ENCODE data around the gene PHACTR3.

The PHACTR3 gene

DNA sequence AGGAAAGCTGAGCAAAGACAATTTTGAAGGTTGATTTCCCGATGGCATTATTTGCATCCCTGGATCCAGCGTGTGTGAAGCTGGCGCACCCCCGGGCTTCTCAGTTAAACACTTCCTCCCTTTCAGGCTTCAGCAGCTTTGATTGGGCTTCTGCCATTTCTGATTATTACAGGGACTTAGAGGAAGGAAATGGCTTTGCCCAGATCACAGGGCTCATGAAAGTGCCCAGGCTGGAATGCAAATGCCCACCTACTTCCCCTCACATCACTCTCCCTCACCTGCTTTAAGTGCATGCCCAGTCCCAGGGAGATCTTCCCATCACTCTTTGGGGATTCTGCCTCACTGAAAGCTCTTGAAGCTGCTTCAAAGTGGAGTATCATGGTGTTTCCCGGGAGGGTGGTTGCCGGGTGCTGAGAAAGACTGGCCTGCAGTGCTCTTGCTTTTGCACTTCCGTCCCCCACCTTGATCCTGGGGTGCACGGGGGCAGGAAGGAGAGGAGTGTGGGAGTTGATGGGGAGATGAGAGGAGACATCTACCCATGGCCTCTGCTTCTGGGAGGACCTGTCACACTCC is 28.3 kb downstream of the PHACTR3 start:
- no peak for DNase-seq (ENCODE audit: low read depth)
- no peak overlapping the region for H3K4me3 ChIP-seq (ENCODE audit: low read depth, low read length)
- TF ChIP-seq, protein P1, sequence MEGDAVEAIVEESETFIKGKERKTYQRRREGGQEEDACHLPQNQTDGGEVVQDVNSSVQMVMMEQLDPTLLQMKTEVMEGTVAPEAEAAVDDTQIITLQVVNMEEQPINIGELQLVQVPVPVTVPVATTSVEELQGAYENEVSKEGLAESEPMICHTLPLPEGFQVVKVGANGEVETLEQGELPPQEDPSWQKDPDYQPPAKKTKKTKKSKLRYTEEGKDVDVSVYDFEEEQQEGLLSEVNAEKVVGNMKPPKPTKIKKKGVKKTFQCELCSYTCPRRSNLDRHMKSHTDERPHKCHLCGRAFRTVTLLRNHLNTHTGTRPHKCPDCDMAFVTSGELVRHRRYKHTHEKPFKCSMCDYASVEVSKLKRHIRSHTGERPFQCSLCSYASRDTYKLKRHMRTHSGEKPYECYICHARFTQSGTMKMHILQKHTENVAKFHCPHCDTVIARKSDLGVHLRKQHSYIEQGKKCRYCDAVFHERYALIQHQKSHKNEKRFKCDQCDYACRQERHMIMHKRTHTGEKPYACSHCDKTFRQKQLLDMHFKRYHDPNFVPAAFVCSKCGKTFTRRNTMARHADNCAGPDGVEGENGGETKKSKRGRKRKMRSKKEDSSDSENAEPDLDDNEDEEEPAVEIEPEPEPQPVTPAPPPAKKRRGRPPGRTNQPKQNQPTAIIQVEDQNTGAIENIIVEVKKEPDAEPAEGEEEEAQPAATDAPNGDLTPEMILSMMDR (IDR thresholded peaks at IDR 0.05; ENCODE audit: insufficient read depth, low read depth, low read length, missing control alignments): no peak

DNA sequence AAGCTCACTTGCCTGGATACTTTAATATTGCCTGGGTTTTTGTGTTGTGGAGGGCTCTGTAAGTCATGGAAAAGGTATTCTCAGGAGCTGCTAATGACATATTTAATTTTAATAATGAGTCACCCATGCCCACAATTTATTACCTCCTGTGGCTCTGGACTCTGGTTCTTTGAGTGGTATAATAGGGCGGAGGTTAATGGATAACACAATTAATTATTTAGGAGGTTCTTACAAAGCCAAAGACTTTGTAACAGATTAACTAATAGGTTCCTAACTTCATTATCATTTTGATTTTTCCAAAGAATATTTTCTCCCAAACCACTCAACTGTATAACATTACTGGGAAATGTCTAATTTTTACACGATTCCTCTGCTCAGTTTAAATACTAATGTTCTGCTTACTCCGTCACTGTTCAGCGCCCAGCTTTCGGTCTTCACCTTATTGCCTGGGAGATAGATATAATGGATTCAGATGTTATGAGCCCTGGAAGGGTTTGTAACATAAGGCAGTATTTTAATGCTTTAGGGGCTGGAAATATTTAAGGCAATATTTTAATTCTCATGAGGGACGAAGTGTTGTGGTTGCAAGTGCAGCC is 29.4 kb downstream of the PHACTR3 start:
- TF ChIP-seq, protein P1 (IDR thresholded peaks at IDR 0.05; ENCODE audit: insufficient read depth, low read depth, low read length, missing control alignments): no peak
- no peak for DNase-seq (ENCODE audit: low read depth)
- H3K4me3 ChIP-seq (ENCODE audit: low read depth, low read length): no peak overlapping the region

DNA sequence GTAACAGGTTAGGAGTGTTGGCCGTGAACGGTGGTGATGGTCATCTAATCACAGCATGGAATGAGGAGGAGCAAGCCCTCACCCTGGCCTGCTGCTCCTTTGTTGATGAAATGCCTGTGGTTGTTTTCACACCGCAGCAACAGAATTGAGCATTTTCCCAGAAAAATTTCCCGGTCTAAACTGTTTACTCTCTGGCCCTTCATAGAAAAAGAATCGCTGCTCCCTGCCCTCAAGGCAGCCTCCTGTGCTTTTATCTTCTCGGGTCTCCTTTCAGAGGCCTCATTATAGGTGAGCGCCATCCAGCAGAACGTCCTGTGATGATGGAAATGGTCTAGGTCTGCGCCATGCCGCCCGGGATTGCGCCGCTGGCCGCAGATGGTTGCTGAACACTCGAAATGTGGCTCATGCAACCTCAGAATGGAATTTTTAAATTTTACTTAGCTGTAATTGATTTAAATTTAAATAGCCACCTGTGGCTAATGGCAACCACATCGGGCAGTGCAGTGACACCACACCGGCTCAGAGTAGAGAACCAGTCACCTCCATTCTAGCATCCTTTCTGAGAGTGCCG is 30.2 kb downstream of the PHACTR3 start:
- no peak for DNase-seq (ENCODE audit: low read depth)
- TF ChIP-seq, protein P1 (IDR thresholded peaks at IDR 0.05; ENCODE audit: insufficient read depth, low read depth, low read length, missing control alignments): no peak
- H3K4me3 ChIP-seq (ENCODE audit: low read depth, low read length): no peak overlapping the region

DNA sequence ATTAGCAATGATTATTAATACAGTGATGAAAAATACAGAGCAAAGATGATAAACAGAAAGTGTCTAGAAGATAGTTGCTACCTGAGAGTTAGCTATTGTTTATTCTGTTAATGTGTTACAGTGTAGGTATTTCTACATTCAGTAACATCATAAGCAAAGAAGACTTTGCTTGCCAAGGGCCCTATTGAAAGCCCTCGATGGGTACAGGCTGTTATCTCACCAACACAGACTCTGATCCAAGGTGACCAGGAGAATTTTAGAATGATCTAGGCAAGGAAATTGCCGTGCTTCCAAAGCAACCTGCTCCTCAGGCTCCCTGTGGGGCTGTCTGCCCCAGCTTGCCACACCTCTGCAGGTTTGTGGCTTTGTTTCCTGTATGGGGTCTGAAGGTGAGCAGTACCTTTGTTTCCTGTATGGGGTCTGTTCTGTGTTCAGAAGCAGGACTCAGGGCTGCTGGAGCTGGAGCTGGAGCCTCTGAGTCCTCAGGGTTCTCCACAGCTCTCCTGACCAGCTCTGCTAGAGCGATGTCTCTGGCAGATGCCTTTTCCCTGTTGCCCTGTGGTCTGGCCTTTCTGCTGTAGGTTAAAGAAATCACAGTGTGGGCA is 32.5 kb downstream of the PHACTR3 start:
- H3K4me3 ChIP-seq (ENCODE audit: low read depth, low read length): no peak overlapping the region
- TF ChIP-seq, protein P1 (IDR thresholded peaks at IDR 0.05; ENCODE audit: insufficient read depth, low read depth, low read length, missing control alignments): no peak
- no peak for DNase-seq (ENCODE audit: low read depth)

DNA sequence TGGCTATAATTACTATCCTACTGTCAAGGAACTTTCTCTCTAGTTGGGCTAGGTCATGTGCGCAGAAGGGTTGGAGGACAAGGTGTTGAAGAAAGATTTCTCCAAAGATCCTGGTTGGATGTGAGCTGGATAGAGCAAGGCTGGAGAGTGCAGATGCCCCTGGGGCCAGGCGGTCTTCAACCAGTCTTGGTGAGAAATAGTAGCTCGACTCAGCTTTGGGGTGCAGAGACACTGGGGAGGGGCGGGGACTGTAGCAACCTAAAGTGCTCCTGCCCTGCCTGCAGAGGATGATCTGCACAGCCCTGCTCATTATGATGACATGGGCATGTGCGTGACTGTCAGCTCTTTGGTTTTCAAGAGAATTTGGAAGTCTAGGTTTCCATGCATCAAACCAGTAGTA is 35.9 kb downstream of the PHACTR3 start:
- no peak for DNase-seq (ENCODE audit: low read depth)
- H3K4me3 ChIP-seq (ENCODE audit: low read depth, low read length): no peak overlapping the region
- TF ChIP-seq, protein P1 (IDR thresholded peaks at IDR 0.05; ENCODE audit: insufficient read depth, low read depth, low read length, missing control alignments): no peak

DNA sequence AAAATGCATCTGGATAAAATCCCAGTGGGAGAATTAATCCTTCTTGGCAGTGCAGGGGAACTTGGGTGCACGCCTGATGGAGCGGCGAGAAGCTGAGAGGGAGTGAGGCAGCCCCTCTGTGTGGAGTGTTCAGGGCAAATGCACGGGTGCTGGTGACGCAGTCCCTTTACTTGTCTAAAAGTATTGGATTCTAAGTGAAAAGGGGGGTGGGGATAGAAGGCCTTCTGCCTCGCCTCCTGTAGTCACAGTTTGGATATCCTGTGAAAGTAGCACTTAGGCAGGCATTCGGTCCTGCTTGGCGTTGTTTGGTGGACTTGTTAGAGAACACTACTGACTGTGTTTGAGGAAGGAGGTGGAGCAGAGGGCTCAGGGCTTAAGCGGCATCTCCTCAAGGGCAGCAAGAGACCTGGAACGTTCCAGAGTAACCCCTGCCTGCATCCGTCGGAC is 39.3 kb downstream of the PHACTR3 start:
- H3K4me3 ChIP-seq (ENCODE audit: low read depth, low read length): no peak overlapping the region
- no peak for DNase-seq (ENCODE audit: low read depth)
- TF ChIP-seq, protein P1 (IDR thresholded peaks at IDR 0.05; ENCODE audit: insufficient read depth, low read depth, low read length, missing control alignments): no peak
